Activated T-cell treated with anti-CD3 and anti-CD28 coated beads, Interleukin-2, amount 50 U/mL, for 4 hours (primary cell): Measurements from ENCODE around the gene PRSS50. TPM values are rescaled to one million over a fixed set of nuclear protein-coding genes. Genes with fewer than 3 reads are reported as not detected.
"Not testable (repeated sequence)": the region's sequence is repeated elsewhere in the genome, so short reads cannot be mapped to it uniquely, and the experiment has no call there.

Experiments
- ATAC-seq, 2 donors: fragments of 200-7000 bp; cut with Tn5 transposase; one replicate each; pipeline ENCODE4 v1.10.0; 2021
- DNase-seq: peaks from one replicate; pipeline ENCODE4 v3.0.0-alpha.2; 2020
- H3K27me3 Mint-ChIP-seq: one replicate; pipeline ENCODE4 v1.8.0; 2021; ENCODE audit warnings: low read depth, mixed read lengths
- H3K36me3 Mint-ChIP-seq: one replicate; pipeline ENCODE4 v1.8.0; 2022; ENCODE audit warnings: mixed read lengths; ENCODE audit not compliant: insufficient read depth
- H3K4me1 Mint-ChIP-seq: one replicate; pipeline ENCODE4 v1.8.0; 2021; ENCODE audit warnings: low read depth, mixed read lengths
- H3K4me3 Mint-ChIP-seq: one replicate; pipeline ENCODE4 v1.8.0; 2021; ENCODE audit warnings: mild to moderate bottlenecking, moderate library complexity, mixed read lengths
- H3K9me3 Mint-ChIP-seq: one replicate; pipeline ENCODE4 v1.8.0; 2021; ENCODE audit warnings: mixed read lengths
- total RNA-seq, 3 donors: library from RNA; stranded (reverse); gene quantifications; one replicate each; pipeline ENCODE4 v1.2.1, GENCODE V29; 2021

Gene PRSS50
- total RNA-seq, 3 donors from 2014 or later = not detected

DNA sequence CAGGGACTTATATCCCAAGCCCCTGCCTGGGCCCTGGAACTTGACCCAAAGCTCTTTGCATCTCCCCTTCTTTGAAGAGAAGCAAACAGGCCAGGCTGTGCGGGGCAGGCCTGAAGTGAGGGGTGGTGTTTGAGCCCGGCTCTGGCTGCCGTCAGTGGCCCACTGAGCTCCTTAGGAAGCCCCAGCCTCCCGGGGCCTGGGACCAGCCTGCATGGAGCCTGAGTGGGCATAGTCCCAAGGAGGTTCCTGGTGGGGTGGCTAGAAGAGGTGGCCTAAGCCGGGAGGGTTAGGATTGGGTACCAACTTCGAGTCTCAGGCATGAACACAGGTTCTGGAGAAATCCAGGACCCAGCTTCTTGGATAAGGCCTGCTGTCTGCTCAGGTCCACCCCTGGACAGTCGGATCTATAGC, 10.1 kb downstream of the PRSS50 start:
- ATAC-seq = no peak
- H3K36me3 Mint-ChIP-seq = no peaks in the 10 kb centered on the region
- H3K27me3 Mint-ChIP-seq = no peaks in the 10 kb centered on the region
- peak; percentile 1 for DNase-seq
- no peaks in the 10 kb centered on the region for H3K4me1 Mint-ChIP-seq
- H3K4me3 Mint-ChIP-seq = no peak overlapping the region
- no peaks in the 10 kb centered on the region for H3K9me3 Mint-ChIP-seq

GRCh38 chr3:46706771-46707582, 10.7 kb downstream of the PRSS50 start:
- Mint-ChIP-seq H3K4me1 (peaks cover 5% of the 10 kb centered on the region), H3K27me3 (peaks cover 3% of the 10 kb centered on the region)

DNA sequence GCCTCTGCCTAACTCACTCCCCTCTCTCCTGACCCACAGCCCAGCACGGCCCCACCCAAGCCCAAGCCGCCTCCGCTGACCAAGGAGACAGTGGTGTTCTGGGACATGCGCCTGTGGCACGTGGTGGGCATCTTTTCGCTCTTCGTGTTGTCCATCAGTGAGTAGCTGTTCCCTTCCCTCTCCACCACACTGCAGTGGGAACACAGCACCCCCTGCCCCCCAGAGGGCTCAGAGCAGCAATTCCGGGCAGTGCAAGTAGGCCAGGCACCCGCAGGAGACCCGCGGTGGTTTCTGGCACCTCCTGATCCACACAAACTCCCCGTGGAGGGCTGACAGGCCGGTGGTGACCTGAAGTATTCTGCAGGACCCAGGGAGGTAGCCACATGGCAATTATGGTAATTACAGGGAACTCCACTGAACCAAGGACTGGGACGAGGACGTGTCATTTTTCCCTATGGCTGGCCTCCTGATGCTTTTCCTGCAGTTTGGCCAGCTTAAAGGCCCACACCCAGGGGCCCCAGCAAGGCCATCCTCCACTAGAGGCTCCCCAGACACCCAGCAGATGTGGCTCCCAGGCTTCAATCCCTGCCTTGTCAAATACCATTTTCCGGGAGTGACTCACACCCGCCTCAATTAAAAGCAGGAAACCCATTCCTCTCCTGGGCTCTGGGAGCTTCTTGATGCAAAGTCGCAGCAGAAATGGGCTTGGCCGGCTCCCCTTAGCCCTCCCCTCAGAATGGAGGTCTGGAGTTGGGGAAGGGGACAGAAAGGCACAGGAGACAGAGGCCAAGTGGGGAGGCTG, 11.7 kb downstream of the PRSS50 start:
- no peak for ATAC-seq

More at GRCh38 chr3:46706771-46707582, 10.7 kb downstream of the PRSS50 start:
- Mint-ChIP-seq H3K4me3 (no peak overlapping the region), H3K9me3 (no peaks in the 10 kb centered on the region), H3K36me3 (no peaks in the 10 kb centered on the region)
- peak; percentile 3 for DNase-seq
- no peak for ATAC-seq

DNA sequence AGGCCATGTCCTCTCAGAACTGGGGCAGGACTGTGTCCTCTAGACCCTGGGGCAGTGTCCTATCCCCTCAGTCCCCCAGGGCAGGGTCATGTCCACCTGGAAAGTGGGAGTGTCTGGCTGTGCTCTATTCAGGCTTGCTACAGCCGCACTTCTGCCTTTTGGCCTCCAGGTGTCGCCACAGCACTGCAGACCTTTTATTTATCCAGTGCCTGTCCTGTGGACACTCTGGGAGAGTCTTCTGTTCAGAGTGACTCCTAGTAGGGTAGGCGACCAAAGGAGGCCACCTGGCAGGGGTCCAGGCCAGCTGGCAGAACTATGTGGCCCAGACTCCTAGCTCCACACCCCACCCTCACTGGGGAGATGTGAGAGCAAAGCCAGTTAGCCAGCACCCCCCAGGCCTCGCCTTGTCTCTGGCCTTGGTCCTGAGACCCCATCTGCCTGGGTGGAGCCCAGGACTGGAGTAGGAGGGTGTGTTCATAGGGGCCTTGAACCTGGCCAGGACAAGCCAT, 12.6 kb downstream of the PRSS50 start:
- peaks cover 10% of the 10 kb centered on the region for H3K4me1 Mint-ChIP-seq
- DNase-seq = peak; percentile 60
- no peaks in the 10 kb centered on the region for H3K9me3 Mint-ChIP-seq
- no peaks in the 10 kb centered on the region for H3K36me3 Mint-ChIP-seq
- peaks cover 8% of the 10 kb centered on the region for H3K27me3 Mint-ChIP-seq
- H3K4me3 Mint-ChIP-seq = no peak overlapping the region
- peak; percentile 81 to 82 for ATAC-seq

More for the DNA sequence above, 11.7 kb downstream of the PRSS50 start:
- Mint-ChIP-seq H3K9me3 (no peaks in the 10 kb centered on the region), H3K27me3 (peaks cover 8% of the 10 kb centered on the region), H3K36me3 (no peaks in the 10 kb centered on the region), H3K4me1 (peaks cover 10% of the 10 kb centered on the region), H3K4me3 (no peak overlapping the region)
- DNase-seq = peak; percentile 1

GRCh38 chr3:46704346-46704745, 13.3 kb downstream of the PRSS50 start:
- not testable (repeated sequence) for H3K27me3 Mint-ChIP-seq, ATAC-seq, H3K4me3 Mint-ChIP-seq, H3K9me3 Mint-ChIP-seq, H3K36me3 Mint-ChIP-seq, DNase-seq
- H3K4me1 Mint-ChIP-seq = peaks cover 13% of the 10 kb centered on the region

GRCh38 chr3:46703013-46703520, 14.6 kb downstream of the PRSS50 start:
- H3K36me3 Mint-ChIP-seq = no peaks in the 10 kb centered on the region
- no peaks in the 10 kb centered on the region for H3K9me3 Mint-ChIP-seq
- no peak for ATAC-seq
- no peak for DNase-seq
- H3K4me1 Mint-ChIP-seq = peaks cover 14% of the 10 kb centered on the region
- H3K27me3 Mint-ChIP-seq = peaks cover 8% of the 10 kb centered on the region
- no peak overlapping the region for H3K4me3 Mint-ChIP-seq

DNA sequence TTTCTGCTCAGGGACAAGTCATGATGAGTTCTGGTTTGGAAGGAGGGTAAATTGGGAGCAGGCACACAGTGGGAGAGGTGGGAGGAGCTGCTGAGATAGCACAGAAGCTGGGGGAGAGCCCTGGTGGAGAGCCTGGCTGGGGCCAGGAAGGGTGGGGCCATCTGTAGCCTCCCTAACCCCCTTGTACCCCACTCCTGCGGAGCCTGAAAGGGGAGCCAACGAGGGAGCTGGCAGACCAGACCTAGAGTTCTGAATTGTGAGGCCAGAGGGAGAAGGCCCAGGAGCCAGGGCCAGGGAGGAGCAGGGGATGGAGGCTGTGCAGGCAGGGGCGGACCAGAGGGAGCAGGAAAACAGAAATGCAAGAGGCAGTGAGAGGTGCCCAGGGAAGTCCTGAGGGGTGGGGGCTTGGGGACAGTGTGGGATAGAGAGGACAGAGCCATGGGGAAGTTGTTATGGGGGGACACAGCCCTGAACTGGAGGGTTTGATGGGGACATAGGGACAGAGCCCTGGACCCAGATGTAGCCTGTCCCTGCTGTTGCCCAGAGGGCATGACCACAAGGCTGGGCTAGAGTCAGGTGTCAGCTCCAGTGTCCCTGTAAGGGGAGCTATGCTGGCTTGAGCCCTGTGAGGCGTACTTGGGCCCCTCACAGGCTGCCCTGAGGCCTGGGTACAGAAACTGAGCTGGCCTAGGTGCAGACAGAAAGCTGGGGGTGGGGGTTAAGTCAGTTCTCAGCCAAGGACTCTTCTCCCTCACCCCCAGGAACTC, 15.2 kb downstream of the PRSS50 start:
- Mint-ChIP-seq H3K36me3 (no peaks in the 10 kb centered on the region), H3K27me3 (peaks cover 8% of the 10 kb centered on the region)

DNA sequence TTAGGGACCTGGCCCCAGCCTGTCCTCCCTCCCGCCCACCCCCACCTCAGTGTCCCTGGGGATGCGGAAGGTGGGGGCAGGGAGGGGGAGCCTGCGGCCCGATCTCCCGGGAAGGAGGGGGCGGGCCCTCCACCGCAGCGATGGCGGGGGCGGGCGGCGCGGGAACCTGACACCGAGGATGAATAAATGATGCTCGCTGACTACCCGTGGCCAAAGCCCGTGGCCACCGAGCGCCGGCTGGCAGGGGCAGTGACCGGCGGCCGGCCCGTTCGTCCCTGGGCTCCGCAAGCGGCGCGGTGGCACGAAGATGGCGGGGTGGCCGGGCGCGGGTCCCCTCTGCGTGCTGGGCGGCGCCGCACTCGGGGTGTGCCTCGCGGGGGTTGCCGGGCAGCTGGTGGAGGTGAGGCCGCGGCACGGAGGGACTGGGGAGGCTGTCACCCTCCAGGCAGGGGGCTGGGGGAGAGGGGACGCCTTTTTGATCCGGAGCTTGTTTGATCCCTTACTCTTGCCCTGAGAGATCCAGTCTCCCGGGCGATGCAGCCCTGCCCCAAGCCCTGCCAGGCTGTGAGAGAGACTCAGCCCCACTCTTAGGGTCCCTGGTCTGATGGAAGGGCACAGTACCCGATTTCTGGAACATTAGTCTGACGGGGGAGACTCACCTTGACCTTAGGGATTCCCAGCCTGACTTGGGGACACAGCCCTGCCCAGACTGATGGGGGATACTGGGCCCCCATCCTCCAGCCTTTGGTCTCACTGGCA, 16.3 kb downstream of the PRSS50 start, which contains the start of gene TMIE:
Gene TMIE, plus strand, starts transcription at position 212 of the 759 bp plus-strand sequence. Its CDS starts 96 bp downstream, at position 308.
- H3K4me1 Mint-ChIP-seq = peaks cover 23% of the 10 kb centered on the region
- H3K36me3 Mint-ChIP-seq = no peaks in the 10 kb centered on the region
- peaks cover 8% of the 10 kb centered on the region for H3K27me3 Mint-ChIP-seq
- ATAC-seq (peak; percentile 38 to 47), DNase-seq (no peak)
- H3K4me3 Mint-ChIP-seq = peak within 1 kb of the TSS; percentile 46
- H3K9me3 Mint-ChIP-seq = no peaks in the 10 kb centered on the region

More for the DNA sequence above, 15.2 kb downstream of the PRSS50 start:
- Mint-ChIP-seq H3K4me3 (no peak overlapping the region), H3K4me1 (peaks cover 18% of the 10 kb centered on the region), H3K9me3 (no peaks in the 10 kb centered on the region)
- DNase-seq (no peak), ATAC-seq (no peak)

GRCh38 chr3:46700772-46701171, 16.9 kb downstream of the PRSS50 start:
- DNase-seq = no peak
- Mint-ChIP-seq H3K4me1 (peaks cover 28% of the 10 kb centered on the region), H3K4me3 (peak overlapping the region; percentile 46), H3K36me3 (no peaks in the 10 kb centered on the region), H3K27me3 (peaks cover 8% of the 10 kb centered on the region), H3K9me3 (no peaks in the 10 kb centered on the region)
- no peak for ATAC-seq

DNA sequence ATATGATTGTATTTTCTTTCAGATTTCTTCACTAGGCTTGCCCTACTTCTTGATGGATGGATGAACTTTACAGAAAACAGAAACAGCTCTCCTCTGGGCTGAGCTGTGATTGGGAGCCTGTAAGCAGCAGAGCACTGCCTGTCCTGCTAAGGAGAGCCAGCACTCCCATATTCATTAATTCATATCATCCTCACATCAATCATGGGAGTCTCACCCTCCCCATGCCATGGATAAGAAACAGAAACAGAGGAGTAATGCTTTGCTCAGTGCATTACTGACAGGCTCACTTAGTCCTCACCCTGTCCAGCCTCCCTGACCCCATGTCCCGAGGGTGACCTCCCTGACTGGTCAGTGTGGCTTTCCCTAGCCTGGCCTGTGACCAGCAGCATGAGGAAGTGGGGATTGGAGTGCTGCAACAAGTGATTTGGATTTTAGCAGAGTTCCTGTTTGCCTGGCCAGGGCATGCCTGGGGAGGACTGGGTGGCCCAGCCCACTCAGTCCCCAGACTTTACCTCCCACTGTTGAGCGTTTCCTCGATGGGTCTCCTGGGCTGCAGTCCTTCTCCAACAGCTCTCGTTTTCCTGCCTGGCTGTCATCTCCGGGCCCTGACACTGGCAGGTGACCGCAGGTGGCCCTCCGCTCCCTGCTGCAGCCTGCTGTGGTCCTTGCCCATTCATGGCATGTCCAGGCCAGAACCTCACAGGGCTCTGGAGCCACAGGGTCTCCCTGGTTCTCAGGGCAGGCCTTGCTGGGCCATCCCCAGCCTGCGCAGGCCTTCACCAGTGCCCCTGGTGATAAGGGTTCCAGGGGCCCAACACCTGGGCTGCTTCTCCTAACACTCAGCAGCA, 17.8 kb downstream of the PRSS50 start:
- peaks cover 8% of the 10 kb centered on the region for H3K27me3 Mint-ChIP-seq
- H3K9me3 Mint-ChIP-seq = no peaks in the 10 kb centered on the region
- H3K4me3 Mint-ChIP-seq = no peak overlapping the region
- H3K4me1 Mint-ChIP-seq = peaks cover 37% of the 10 kb centered on the region
- ATAC-seq (no peak), DNase-seq (no peak)
- H3K36me3 Mint-ChIP-seq = no peaks in the 10 kb centered on the region

- DNase-seq (no peak), ATAC-seq (no peak)
- no peak overlapping the region for H3K4me3 Mint-ChIP-seq
- H3K4me1 Mint-ChIP-seq = peaks cover 52% of the 10 kb centered on the region
- no peaks in the 10 kb centered on the region for H3K27me3 Mint-ChIP-seq
- H3K36me3 Mint-ChIP-seq = no peaks in the 10 kb centered on the region
- H3K9me3 Mint-ChIP-seq = no peaks in the 10 kb centered on the region
Observed at GRCh38 chr3:46695962-46696894, 21.4 kb downstream of the PRSS50 start.
